ENCODE results near the gene BAK1. TPM values are rescaled to one million over a fixed set of nuclear protein-coding genes. Genes with fewer than 3 reads are reported as not detected.
"Not testable (repeated sequence)": the region's sequence is repeated elsewhere in the genome, so short reads cannot be mapped to it uniquely, and the experiment has no call there.

The BAK1 gene
- polyA plus RNA-seq, 1 donor (not counting 4 experiments of a cell fraction or from before 2014, with no cell fraction given): 61.1 TPM

GRCh38 chr6:33532431-33532830 is 47.6 kb downstream of the BAK1 start:
- H3K4me2 ChIP-seq (ENCODE audit: control insufficient read depth, extremely low read depth, insufficient read depth, low read depth, low read length); H3K9me1 ChIP-seq (ENCODE audit: control insufficient read depth, extremely low read depth, insufficient read depth, low read length); H3K9ac ChIP-seq (ENCODE audit: control insufficient read depth, extremely low read depth, insufficient read depth, low read length); H2AFZ ChIP-seq (ENCODE audit: control insufficient read depth, low read length); dilution Hi-C loops (cut with MboI; ENCODE audit: extremely low pct_ligation_motif_present, low sequenced_read_pairs); H4K20me1 ChIP-seq (ENCODE audit: control insufficient read depth, extremely low read depth, insufficient read depth, low read length); H3K36me3 ChIP-seq (ENCODE audit: control insufficient read depth in 2 of 2, extremely low read depth in 1 of 2, insufficient read depth in 2 of 2, low read length in 2 of 2); H3K27me3 ChIP-seq (ENCODE audit: control insufficient read depth, extremely low read depth, insufficient read depth, low read length); H3K4me1 ChIP-seq (ENCODE audit: control insufficient read depth, extremely low read depth, insufficient read depth, low read length); H3K79me2 ChIP-seq (ENCODE audit: control insufficient read depth, insufficient read depth, low read length); FAIRE-seq; H3K9me3 ChIP-seq (ENCODE audit: control insufficient read depth, low read depth, low read length); DNase-seq (ENCODE audit: low read depth, low spot score); H3K4me3 ChIP-seq (ENCODE audit: control insufficient read depth in 2 of 3, extremely low read depth in 1 of 3, insufficient read depth in 2 of 3, low read depth in 1 of 3, low read length in 3 of 3); H3K27ac ChIP-seq (ENCODE audit: control insufficient read depth, insufficient read depth, low read length): not testable (repeated sequence)

- H3K4me1 ChIP-seq (ENCODE audit: control insufficient read depth, extremely low read depth, insufficient read depth, low read length); H3K27ac ChIP-seq (ENCODE audit: control insufficient read depth, insufficient read depth, low read length); H3K27me3 ChIP-seq (ENCODE audit: control insufficient read depth, extremely low read depth, insufficient read depth, low read length); dilution Hi-C loops (cut with MboI; ENCODE audit: extremely low pct_ligation_motif_present, low sequenced_read_pairs); H4K20me1 ChIP-seq (ENCODE audit: control insufficient read depth, extremely low read depth, insufficient read depth, low read length); H3K9ac ChIP-seq (ENCODE audit: control insufficient read depth, extremely low read depth, insufficient read depth, low read length); H3K9me1 ChIP-seq (ENCODE audit: control insufficient read depth, extremely low read depth, insufficient read depth, low read length); H2AFZ ChIP-seq (ENCODE audit: control insufficient read depth, low read length); H3K36me3 ChIP-seq (ENCODE audit: control insufficient read depth in 2 of 2, extremely low read depth in 1 of 2, insufficient read depth in 2 of 2, low read length in 2 of 2); H3K4me3 ChIP-seq (ENCODE audit: control insufficient read depth in 2 of 3, extremely low read depth in 1 of 3, insufficient read depth in 2 of 3, low read depth in 1 of 3, low read length in 3 of 3); H3K9me3 ChIP-seq (ENCODE audit: control insufficient read depth, low read depth, low read length); DNase-seq (ENCODE audit: low read depth, low spot score); H3K4me2 ChIP-seq (ENCODE audit: control insufficient read depth, extremely low read depth, insufficient read depth, low read depth, low read length); H3K79me2 ChIP-seq (ENCODE audit: control insufficient read depth, insufficient read depth, low read length); FAIRE-seq: not testable (repeated sequence)
These were observed 49.5 kb downstream of the BAK1 start for GRCh38 chr6:33530617-33531016.

Small RNA genes within 50 kb of the gene (small RNA-seq; reads per million reads assigned to genes)
- 0 reads per million in 3 experiments for gene RF00017 (ENCODE audit: insufficient read length in 3 of 3, low read depth in 3 of 3, low replicate concordance in 1 of 3)

Other genes with a start within 250 kb of the BAK1 start
- 5.7 to 20.0 TPM (median 17.3 TPM) in 3 replicates for gene KIFC1, start 188.5 kb downstream of the BAK1 start, polyA plus RNA-seq
- gene PHF1, start 169.3 kb downstream of the BAK1 start, polyA plus RNA-seq: 15.2 to 17.1 TPM (median 15.8 TPM) in 3 replicates
- gene CUTA, start 162.2 kb downstream of the BAK1 start, polyA plus RNA-seq: 119 to 246 TPM (median 178 TPM) in 3 replicates
- gene SYNGAP1, start 160.2 kb downstream of the BAK1 start, polyA plus RNA-seq: 2.1 to 2.9 TPM (median 2.8 TPM) in 3 replicates
- gene ZBTB9, start 125.7 kb downstream of the BAK1 start, polyA plus RNA-seq: 6.8 to 9.9 TPM (median 7.8 TPM) in 3 replicates
- 43.3 to 78.0 TPM (median 45.0 TPM) in 3 replicates for gene ITPR3, start 41.0 kb upstream of the BAK1 start, polyA plus RNA-seq
- gene UQCC2, start 131.4 kb upstream of the BAK1 start, polyA plus RNA-seq: 43.8 to 76.7 TPM (median 71.4 TPM) in 3 replicates
- 0.05 TPM in 1 of 3 replicates, not detected in the others for gene IP6K3, start 166.6 kb upstream of the BAK1 start, polyA plus RNA-seq
- 30.8 to 48.6 TPM (median 47.5 TPM) in 3 replicates for gene LEMD2, start 208.9 kb upstream of the BAK1 start, polyA plus RNA-seq
- not detected in 3 replicates for gene MLN, start 223.7 kb upstream of the BAK1 start, polyA plus RNA-seq

Measured in keratinocyte (primary cell).